K562 (cell line): Measurements from ENCODE around the gene P2RY13. TPM values are rescaled to one million over a fixed set of nuclear protein-coding genes. Genes with fewer than 3 reads are reported as not detected.

Experiments
- ATAC-seq: fragments of 200-7000 bp; cut with Tn5 transposase; 3 replicates; pipeline ENCODE4 v1.9.1; 2020; ENCODE audit warnings: moderate library complexity
- BruUV-seq: library from RNA; stranded (reverse); fragments of 400-500 nt; replicated peaks from 2 replicates; lab custom pipeline; 2021; lab: Mats Ljungman, UMichigan
- CTCF ChIA-PET: fragments of 300-600 bp; formaldehyde crosslinking; extraction: SDS; loops from one replicate; lab custom pipeline; 2021; ENCODE audit warnings: low intra/inter-chr PET ratio; lab: Yijun Ruan, JAX
- POLR2A ChIA-PET: fragments of 300-600, 350-650 bp; sonication (Branson Sonifier 250); formaldehyde crosslinking; extraction: SDS; loops from one replicate; lab custom pipeline; 2021; ENCODE audit warnings: antibody characterized with exemption, inconsistent platforms; lab: Yijun Ruan, JAX
- DNase-seq, 4 experiments: peaks; one replicate each; pipeline versions ENCODE4 v3.0.0 to v3.0.0-alpha.2; 2011 to 2018; ENCODE audit warnings: low spot score in 3 of 4, mixed read lengths in 3 of 4; ENCODE audit errors: extremely low read depth in 1 of 4
- FAIRE-seq: peaks from 2 replicates; lab custom pipeline; 2011; peaks lifted over from hg19 to GRCh38; lab: Jason Lieb, UNC
- H2AFZ ChIP-seq: 2 replicates; pipeline ENCODE4 v1.6.0; 2011; ENCODE audit warnings: low read depth, low read length, control low read depth, inconsistent platforms
- H3K27ac ChIP-seq: fragments of 200-600 bp; 3 replicates; pipeline ENCODE4 v1.8.0; 2011; ENCODE audit warnings: low read depth, mild to moderate bottlenecking, control low read depth, inconsistent platforms, low read length, moderate library complexity, mixed read lengths; ENCODE audit errors: extremely low read depth
- H3K27me3 ChIP-seq, 2 experiments: fragments of 300-600 bp in 1 of 2; 2 replicates in 1 of 2; 3 replicates in 1 of 2; pipeline versions ENCODE4 v1.6.0 to v1.8.0; 2011; ENCODE audit warnings: inconsistent platforms in 2 of 2, low read length in 2 of 2, mild to moderate bottlenecking in 1 of 2, mixed read lengths in 1 of 2, moderate library complexity in 1 of 2; ENCODE audit not compliant: control insufficient read depth in 2 of 2, insufficient read depth in 2 of 2
- H3K36me3 ChIP-seq: fragments of 300-600 bp; 3 replicates; pipeline ENCODE4 v1.8.0; 2011; ENCODE audit warnings: mild to moderate bottlenecking, low read length, inconsistent platforms; ENCODE audit not compliant: control insufficient read depth, insufficient read depth
- H3K4me1 ChIP-seq, 2 experiments: fragments of 200-600 bp in 1 of 2; replicated peaks in 1 of 2; 2 replicates in 1 of 2; 3 replicates in 1 of 2; pipeline versions ENCODE4 v1.5.1 to v1.8.0; 2011; ENCODE audit warnings: inconsistent platforms in 2 of 2, low read length in 2 of 2, mild to moderate bottlenecking in 1 of 2, mixed read lengths in 1 of 2, moderate library complexity in 1 of 2; ENCODE audit not compliant: control insufficient read depth in 2 of 2, insufficient read depth in 2 of 2
- H3K4me2 ChIP-seq: 2 replicates; pipeline ENCODE4 v1.6.1; 2011; ENCODE audit warnings: low read length, control low read depth, inconsistent platforms, mixed read lengths; ENCODE audit not compliant: insufficient read depth
- H3K4me3 ChIP-seq: fragments of 200-600 bp; sonication (generic), shearing (Covaris generic); 2 replicates; pipeline ENCODE4 v1.5.1; 2016; ENCODE audit warnings: control low read depth, inconsistent platforms
- H3K79me2 ChIP-seq: fragments of 200-600 bp; 3 replicates; pipeline ENCODE4 v1.8.0; 2011; ENCODE audit warnings: low read length, inconsistent platforms; ENCODE audit not compliant: control insufficient read depth, insufficient read depth
- H3K9ac ChIP-seq, 2 experiments: 2 replicates each; pipeline versions ENCODE4 v1.6.0 to v1.6.1; 2011; ENCODE audit warnings: low read depth in 2 of 2, low read length in 2 of 2, control low read depth in 1 of 2, inconsistent platforms in 1 of 2, mild to moderate bottlenecking in 1 of 2, mixed read lengths in 1 of 2; ENCODE audit not compliant: insufficient read depth in 1 of 2
- H3K9me1 ChIP-seq: one replicate; pipeline ENCODE4 v1.6.0; 2011; ENCODE audit warnings: inconsistent platforms, mild to moderate bottlenecking, low read length, moderate library complexity; ENCODE audit not compliant: control insufficient read depth, insufficient read depth
- H3K9me3 ChIP-seq: replicated peaks from 2 replicates; pipeline ENCODE4 v1.5.1; 2011; ENCODE audit warnings: low read depth, low read length, inconsistent platforms; ENCODE audit not compliant: control insufficient read depth, insufficient read depth
- H4K20me1 ChIP-seq: replicated peaks from 2 replicates; pipeline ENCODE4 v1.6.1; 2011; ENCODE audit warnings: low read length, inconsistent platforms, mixed read lengths; ENCODE audit not compliant: control insufficient read depth, insufficient read depth
- ARID2 ChIP-seq: fragments of 450-650 bp; IDR thresholded peaks from 2 replicates; pipeline ENCODE4 v1.6.1; 2017; ENCODE audit warnings: antibody characterized with exemption, mild to moderate bottlenecking
- MTA1 ChIP-seq: fragments of 450-650 bp; IDR thresholded peaks from 2 replicates; pipeline ENCODE4 v1.6.1; 2017; ENCODE audit warnings: borderline replicate concordance
- NCOA2 ChIP-seq, 2 experiments: fragments of 450-650 bp; IDR thresholded peaks; 2 replicates each; pipeline ENCODE4 v1.6.1; 2018; ENCODE audit warnings: mild to moderate bottlenecking in 2 of 2, moderate library complexity in 1 of 2; ENCODE audit not compliant: partially characterized antibody in 2 of 2
- POLR3G ChIP-seq: IDR thresholded peaks from 2 replicates; pipeline ENCODE4 v1.6.1; 2011; ENCODE audit not compliant: insufficient read length, insufficient replicate concordance; ENCODE audit errors: extremely low read depth
- RB1 ChIP-seq: fragments of 450-650 bp; IDR thresholded peaks from 2 replicates; pipeline ENCODE4 v1.6.1; 2017; ENCODE audit warnings: low read depth, mild to moderate bottlenecking
- SLC30A9 ChIP-seq: fragments of 250-450 bp; sonication (Bioruptor Pico); IDR thresholded peaks from 2 replicates; pipeline ENCODE4 v1.8.0; 2022; ENCODE audit warnings: mild to moderate bottlenecking, moderate library complexity
- SMAD2 ChIP-seq: fragments of 150-350 bp; IDR thresholded peaks from 2 replicates; pipeline ENCODE4 v1.6.1; 2014; ENCODE audit warnings: low read depth, mild to moderate bottlenecking, low read length
- WGBS: fragments of 100-300 bp; shearing (Covaris generic); methylation state at CpG from one replicate; pipeline ENCODE4 v1.1.6; 2016; ENCODE audit warnings: low coverage, mixed read lengths; ENCODE audit not compliant: insufficient coverage; ENCODE audit errors: missing lambda C conversion rate; 5-methylcytosine and 5-hydroxymethylcytosine counted together
- in situ Hi-C: fragments of 300-500 bp; cut with MboI; formaldehyde crosslinking; loops from 4 replicates; pipeline ENCODE4 v1.15.0; 2018; ENCODE audit warnings: inconsistent platforms, mixed read lengths
- intact Hi-C: fragments of 100-400 bp; cut with micrococcal nuclease; formaldehyde crosslinking; loops from 2 replicates; pipeline ENCODE4 v1.14.2; 2022
- polyA plus RNA-seq, 8 experiments: library from polyadenylated mRNA; depleted of rRNA in 4 of 8; stranded (reverse) in 5 of 8; unstranded in 3 of 8; fragments of >200 nt; fragmentation: Nextera tagmentation in 2 of 8; fragmentation: Illumina TruSeq in 1 of 8; extraction: Ambion mirVana in 2 of 8; extraction: Trizol in 1 of 8; gene quantifications; 2 replicates each; pipeline versions ENCODE4 v1.2.1 to v1.2.3, GENCODE V29; 2011 to 2014; ENCODE audit warnings: inconsistent platforms in 1 of 8, missing spikeins in 1 of 8
- total RNA-seq, 7 experiments: library from RNA; depleted of rRNA in 6 of 7; stranded (reverse); fragments of >200 nt in 6 of 7; fragmentation: Illumina TruSeq in 2 of 7; extraction: Trizol in 2 of 7; gene quantifications; 2 replicates each; pipeline versions ENCODE4 v1.2.1 to v1.2.3, GENCODE V29; 2011 to 2021; ENCODE audit warnings: low replicate concordance in 1 of 7
- TF ChIP-seq, protein P1 (sequence below): fragments of 450-650 bp; IDR thresholded peaks from 2 replicates; pipeline ENCODE4 v1.6.1; 2016; ENCODE audit warnings: low read depth
- TF ChIP-seq, protein P2 (sequence below): fragments of 450-650 bp; formaldehyde crosslinking; IDR thresholded peaks from 2 replicates; pipeline ENCODE4 v1.4.0; 2020; ENCODE audit warnings: mild to moderate bottlenecking, moderate library complexity

The P2RY13 gene
- total and polyA plus RNA-seq, 9 of the 15 experiments (the other 6 are each of a cell fraction or from before 2014, with no cell fraction given): not detected

DNA sequence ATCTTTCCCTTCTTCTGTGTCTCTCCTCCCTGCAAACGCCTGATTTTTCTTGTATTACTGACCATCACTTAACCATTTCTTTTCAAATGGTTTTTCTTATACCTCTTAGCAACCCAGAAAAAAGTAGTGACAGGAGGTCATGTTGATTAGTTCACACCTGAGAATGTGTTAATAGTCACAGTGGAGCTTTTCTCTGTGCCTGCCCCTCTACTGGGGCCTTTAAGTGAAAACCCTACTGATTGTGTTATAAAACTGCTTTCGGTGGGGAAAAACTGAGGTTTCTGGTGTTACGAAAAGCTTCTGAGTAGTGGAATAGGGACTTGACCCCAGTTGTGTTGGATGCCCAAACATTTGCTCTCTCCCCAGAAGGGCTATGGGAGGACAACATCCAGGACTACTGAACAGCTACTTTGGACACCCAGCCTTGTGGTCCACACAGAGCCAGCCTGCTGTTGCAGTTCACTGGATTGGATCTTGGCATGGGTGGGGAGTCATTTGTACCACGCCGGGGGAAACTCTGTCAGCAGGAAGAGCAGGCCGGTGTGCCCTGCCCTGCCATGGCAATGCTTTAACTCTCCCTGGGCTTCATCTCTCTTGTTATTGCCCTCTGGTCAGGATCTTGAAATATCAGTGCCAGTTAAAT, 23.1 kb downstream of the P2RY13 start:
- no peaks in the 10 kb centered on the region for H3K79me2 ChIP-seq
- H3K4me2 ChIP-seq: no peak overlapping the region
- 0% methylated on average over 6 of the region's 6 CpGs for WGBS
- DNase-seq (no peak), FAIRE-seq (no peak), ATAC-seq (no peak)
- H3K27me3 ChIP-seq: peaks cover 0 to 9% of the 10 kb centered on the region in 2 experiments; a peak in 2 of 5 replicates
- BruUV-seq: no TSS peak
- ChIA-PET CTCF (no interaction called here), POLR2A (no interaction called here)
- in situ Hi-C loops (no loop called here), intact Hi-C loops (no loop called here)
- peaks cover 3% of the 10 kb centered on the region for H3K9me1 ChIP-seq
- TF ChIP-seq POLR3G: no peak
- TF ChIP-seq, protein P1, sequence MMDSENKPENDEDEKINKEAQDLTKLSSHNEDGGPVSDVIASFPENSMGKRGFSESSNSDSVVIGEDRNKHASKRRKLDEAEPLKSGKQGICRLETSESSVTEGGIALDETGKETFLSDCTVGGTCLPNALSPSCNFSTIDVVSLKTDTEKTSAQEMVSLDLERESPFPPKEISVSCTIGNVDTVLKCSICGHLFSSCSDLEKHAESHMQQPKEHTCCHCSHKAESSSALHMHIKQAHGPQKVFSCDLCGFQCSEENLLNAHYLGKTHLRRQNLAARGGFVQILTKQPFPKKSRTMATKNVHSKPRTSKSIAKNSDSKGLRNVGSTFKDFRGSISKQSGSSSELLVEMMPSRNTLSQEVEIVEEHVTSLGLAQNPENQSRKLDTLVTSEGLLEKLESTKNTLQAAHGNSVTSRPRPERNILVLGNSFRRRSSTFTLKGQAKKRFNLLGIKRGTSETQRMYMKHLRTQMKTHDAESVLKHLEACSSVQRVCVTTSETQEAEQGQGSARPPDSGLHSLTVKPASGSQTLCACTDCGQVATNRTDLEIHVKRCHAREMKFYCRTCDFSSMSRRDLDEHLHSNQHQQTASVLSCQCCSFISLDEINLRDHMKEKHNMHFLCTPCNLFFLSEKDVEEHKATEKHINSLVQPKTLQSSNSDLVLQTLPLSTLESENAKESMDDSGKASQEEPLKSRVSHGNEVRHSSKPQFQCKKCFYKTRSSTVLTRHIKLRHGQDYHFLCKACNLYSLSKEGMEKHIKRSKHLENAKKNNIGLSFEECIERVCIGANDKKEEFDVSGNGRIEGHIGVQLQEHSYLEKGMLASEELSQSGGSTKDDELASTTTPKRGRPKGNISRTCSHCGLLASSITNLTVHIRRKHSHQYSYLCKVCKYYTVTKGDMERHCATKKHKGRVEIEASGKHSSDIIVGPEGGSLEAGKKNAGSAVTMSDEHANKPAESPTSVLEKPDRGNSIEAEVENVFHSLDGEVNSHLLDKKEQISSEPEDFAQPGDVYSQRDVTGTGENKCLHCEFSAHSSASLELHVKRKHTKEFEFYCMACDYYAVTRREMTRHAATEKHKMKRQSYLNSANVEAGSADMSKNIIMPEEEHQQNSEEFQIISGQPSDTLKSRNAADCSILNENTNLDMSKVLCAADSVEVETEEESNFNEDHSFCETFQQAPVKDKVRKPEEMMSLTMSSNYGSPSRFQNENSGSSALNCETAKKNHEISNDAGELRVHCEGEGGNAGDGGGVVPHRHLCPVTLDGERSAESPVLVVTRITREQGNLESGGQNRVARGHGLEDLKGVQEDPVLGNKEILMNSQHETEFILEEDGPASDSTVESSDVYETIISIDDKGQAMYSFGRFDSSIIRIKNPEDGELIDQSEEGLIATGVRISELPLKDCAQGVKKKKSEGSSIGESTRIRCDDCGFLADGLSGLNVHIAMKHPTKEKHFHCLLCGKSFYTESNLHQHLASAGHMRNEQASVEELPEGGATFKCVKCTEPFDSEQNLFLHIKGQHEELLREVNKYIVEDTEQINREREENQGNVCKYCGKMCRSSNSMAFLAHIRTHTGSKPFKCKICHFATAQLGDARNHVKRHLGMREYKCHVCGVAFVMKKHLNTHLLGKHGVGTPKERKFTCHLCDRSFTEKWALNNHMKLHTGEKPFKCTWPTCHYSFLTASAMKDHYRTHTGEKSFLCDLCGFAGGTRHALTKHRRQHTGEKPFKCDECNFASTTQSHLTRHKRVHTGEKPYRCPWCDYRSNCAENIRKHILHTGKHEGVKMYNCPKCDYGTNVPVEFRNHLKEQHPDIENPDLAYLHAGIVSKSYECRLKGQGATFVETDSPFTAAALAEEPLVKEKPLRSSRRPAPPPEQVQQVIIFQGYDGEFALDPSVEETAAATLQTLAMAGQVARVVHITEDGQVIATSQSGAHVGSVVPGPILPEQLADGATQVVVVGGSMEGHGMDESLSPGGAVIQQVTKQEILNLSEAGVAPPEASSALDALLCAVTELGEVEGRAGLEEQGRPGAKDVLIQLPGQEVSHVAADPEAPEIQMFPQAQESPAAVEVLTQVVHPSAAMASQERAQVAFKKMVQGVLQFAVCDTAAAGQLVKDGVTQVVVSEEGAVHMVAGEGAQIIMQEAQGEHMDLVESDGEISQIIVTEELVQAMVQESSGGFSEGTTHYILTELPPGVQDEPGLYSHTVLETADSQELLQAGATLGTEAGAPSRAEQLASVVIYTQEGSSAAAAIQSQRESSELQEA: no peak
- TF ChIP-seq RB1: no peak
- TF ChIP-seq SLC30A9 (CRISPR knock-in tag): no peak
- TF ChIP-seq NCOA2 (IDR thresholded peaks at IDR 0.05; ENCODE audit: partially characterized antibody in 2 of 2): no peak
- TF ChIP-seq, protein P2, sequence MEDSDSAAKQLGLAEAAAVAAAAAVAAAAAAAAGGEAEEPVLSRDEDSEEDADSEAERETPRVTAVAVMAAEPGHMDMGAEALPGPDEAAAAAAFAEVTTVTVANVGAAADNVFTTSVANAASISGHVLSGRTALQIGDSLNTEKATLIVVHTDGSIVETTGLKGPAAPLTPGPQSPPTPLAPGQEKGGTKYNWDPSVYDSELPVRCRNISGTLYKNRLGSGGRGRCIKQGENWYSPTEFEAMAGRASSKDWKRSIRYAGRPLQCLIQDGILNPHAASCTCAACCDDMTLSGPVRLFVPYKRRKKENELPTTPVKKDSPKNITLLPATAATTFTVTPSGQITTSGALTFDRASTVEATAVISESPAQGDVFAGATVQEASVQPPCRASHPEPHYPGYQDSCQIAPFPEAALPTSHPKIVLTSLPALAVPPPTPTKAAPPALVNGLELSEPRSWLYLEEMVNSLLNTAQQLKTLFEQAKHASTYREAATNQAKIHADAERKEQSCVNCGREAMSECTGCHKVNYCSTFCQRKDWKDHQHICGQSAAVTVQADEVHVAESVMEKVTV: no peak
- TF ChIP-seq MTA1: no peak
- TF ChIP-seq SMAD2: no peak
- no peak for TF ChIP-seq ARID2
- H3K36me3 ChIP-seq: no peaks in the 10 kb centered on the region
- no peak overlapping the region for H2AFZ ChIP-seq
- H3K27ac ChIP-seq: no peak overlapping the region
- no peaks in the 10 kb centered on the region for H3K9me3 ChIP-seq
- no peaks in the 10 kb centered on the region for H4K20me1 ChIP-seq
- H3K4me3 ChIP-seq: no peak overlapping the region
- H3K4me1 ChIP-seq: no peaks in the 10 kb centered on the region
- H3K9ac ChIP-seq: no peak overlapping the region
